ENCODE measurements around the gene PPTC7.
A peak's percentile ranks its signal among the peaks of the same experiment; 100 is the strongest.

PPTC7 gene

DNA sequence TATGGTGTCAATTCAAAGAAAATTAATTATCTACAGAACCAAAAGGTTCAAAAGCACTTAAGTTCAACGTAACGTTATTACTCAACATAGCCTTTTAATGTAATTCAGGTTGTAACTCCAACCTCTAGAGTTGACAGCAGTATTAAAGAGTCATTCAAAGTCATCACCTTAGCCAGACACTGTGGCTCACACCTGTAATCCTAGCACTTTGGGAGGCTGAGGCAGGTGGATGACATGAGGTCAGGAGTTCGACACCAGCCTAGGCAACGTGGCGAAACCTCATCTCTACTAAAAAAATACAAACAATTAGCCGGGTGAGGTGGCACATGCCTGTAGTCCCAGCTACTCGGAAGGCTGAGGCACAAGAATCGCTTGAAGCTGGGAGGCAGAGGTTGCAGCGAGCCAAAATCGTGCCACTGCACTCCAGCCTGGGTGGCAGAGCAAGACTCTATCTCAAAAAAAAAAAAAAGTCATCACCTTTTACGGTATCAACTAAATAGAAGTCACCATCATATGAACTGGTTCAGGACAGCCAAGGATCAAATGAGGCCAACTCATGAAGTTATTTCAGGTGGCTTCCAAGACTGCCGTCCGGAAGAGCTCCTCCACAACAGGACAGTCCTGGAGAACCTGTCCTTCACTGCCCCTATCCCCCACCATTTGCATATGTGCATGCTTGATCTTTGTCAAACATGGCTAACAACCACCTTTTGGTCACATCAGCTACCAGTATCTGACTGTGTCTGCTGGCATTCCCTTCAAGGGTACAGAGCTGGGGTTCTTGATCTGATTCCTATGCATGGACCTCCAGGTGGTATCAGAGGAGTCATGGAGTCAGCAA is 4.2 kb downstream of the PPTC7 start:
- Histone ChIP-seq H3K4me3 (ENCODE audit: low read depth, low read length) (no peak overlapping the region), H3K27ac (ENCODE audit: extremely low read depth, low read depth, low read length) (no peak overlapping the region; the same call in 1 of the 2 replicates)
- CTCF ChIA-PET = interaction anchor here (0.5 to 0.7 kb wide), 2 partner anchors 24 to 26 kb away, joined by 3 to 4 read pairs; no protein-coding TSS in a partner anchor

DNA sequence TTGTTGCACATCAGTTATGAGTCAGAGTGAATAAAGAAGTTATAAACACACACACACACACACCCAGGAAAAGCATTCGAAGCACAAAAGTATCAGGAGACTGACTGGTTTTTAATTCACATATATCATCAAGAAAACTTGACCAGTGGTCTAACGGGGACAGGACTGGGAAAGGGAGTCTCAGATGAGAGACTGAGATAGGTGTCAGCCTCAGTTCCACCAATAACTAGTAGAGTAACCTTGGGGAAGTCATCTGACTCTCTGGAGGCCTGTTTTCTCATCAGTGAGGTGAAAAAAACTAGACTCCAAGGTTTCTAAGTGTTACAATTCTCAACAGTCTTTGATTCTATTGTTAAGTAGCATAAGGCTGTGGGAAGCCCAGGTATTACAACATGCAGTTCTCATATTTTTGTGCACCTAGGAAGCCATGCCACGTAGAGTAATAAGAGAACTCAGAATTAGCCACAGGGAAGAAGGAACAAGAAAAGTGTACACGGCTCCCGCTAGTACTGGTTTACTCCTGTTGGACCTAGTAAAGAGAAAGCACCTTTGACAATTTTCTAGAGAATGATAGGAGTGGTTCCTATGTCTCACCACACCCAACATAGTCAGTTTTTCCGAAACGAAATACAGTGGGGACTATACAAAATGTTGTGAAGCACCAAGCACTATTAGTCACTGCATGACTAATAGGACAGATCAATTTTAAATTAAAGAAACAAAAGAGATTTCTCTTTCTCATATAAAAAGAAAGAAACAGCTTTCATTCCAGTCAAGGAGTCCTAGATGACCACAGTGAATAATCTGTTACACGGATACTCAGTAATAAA is 5.0 kb downstream of the PPTC7 start:
- ChIA-PET CTCF (interaction anchor here (0.7 to 1.3 kb wide), 3 partner anchors 10 to 26 kb away, joined by 3 read pairs; no protein-coding TSS in a partner anchor), POLR2A (interaction anchor here (0.7 kb wide), 1 partner anchor 37 kb away, joined by 3 read pairs; no protein-coding TSS in a partner anchor)
- H3K36me3 ChIP-seq (ENCODE audit: control insufficient read depth in 2 of 2, insufficient read depth in 1 of 2, low read length in 2 of 2) = no peaks in the 10 kb centered on the region; a peak in 1 of 3 replicates
- no peaks in the 10 kb centered on the region for H3K9me3 ChIP-seq (ENCODE audit: control insufficient read depth, insufficient read depth, low read depth, low read length)
- H3K4me1 ChIP-seq (ENCODE audit: control insufficient read depth, insufficient read depth, low read length) = peaks cover 22% of the 10 kb centered on the region
- H3K27ac ChIP-seq (ENCODE audit: extremely low read depth, low read depth, low read length) = 0 out of 2 replicates have a peak overlapping the region, but pooled peaks have one; percentile 10
- H3K4me3 ChIP-seq (ENCODE audit: low read depth, low read length) = no peak overlapping the region
- TF ChIP-seq ZBTB21 (tag by site-specific recombination; IDR thresholded peaks at IDR 0.05) (no peak), ZFP41 (tag by site-specific recombination; IDR thresholded peaks at IDR 0.05; ENCODE audit: borderline replicate concordance) (no peak), ZNF175 (tag by site-specific recombination; IDR thresholded peaks at IDR 0.05) (no peak), ZNF747 (tag by site-specific recombination; IDR thresholded peaks at IDR 0.05) (no peak)
- TF ChIP-seq, protein P1, sequence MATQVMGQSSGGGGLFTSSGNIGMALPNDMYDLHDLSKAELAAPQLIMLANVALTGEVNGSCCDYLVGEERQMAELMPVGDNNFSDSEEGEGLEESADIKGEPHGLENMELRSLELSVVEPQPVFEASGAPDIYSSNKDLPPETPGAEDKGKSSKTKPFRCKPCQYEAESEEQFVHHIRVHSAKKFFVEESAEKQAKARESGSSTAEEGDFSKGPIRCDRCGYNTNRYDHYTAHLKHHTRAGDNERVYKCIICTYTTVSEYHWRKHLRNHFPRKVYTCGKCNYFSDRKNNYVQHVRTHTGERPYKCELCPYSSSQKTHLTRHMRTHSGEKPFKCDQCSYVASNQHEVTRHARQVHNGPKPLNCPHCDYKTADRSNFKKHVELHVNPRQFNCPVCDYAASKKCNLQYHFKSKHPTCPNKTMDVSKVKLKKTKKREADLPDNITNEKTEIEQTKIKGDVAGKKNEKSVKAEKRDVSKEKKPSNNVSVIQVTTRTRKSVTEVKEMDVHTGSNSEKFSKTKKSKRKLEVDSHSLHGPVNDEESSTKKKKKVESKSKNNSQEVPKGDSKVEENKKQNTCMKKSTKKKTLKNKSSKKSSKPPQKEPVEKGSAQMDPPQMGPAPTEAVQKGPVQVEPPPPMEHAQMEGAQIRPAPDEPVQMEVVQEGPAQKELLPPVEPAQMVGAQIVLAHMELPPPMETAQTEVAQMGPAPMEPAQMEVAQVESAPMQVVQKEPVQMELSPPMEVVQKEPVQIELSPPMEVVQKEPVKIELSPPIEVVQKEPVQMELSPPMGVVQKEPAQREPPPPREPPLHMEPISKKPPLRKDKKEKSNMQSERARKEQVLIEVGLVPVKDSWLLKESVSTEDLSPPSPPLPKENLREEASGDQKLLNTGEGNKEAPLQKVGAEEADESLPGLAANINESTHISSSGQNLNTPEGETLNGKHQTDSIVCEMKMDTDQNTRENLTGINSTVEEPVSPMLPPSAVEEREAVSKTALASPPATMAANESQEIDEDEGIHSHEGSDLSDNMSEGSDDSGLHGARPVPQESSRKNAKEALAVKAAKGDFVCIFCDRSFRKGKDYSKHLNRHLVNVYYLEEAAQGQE (tag by site-specific recombination; IDR thresholded peaks at IDR 0.05) = no peak
- TF ChIP-seq, protein P2, sequence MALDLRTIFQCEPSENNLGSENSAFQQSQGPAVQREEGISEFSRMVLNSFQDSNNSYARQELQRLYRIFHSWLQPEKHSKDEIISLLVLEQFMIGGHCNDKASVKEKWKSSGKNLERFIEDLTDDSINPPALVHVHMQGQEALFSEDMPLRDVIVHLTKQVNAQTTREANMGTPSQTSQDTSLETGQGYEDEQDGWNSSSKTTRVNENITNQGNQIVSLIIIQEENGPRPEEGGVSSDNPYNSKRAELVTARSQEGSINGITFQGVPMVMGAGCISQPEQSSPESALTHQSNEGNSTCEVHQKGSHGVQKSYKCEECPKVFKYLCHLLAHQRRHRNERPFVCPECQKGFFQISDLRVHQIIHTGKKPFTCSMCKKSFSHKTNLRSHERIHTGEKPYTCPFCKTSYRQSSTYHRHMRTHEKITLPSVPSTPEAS (tag by site-specific recombination; IDR thresholded peaks at IDR 0.05) = peak; percentile 38
- TF ChIP-seq, protein P3, sequence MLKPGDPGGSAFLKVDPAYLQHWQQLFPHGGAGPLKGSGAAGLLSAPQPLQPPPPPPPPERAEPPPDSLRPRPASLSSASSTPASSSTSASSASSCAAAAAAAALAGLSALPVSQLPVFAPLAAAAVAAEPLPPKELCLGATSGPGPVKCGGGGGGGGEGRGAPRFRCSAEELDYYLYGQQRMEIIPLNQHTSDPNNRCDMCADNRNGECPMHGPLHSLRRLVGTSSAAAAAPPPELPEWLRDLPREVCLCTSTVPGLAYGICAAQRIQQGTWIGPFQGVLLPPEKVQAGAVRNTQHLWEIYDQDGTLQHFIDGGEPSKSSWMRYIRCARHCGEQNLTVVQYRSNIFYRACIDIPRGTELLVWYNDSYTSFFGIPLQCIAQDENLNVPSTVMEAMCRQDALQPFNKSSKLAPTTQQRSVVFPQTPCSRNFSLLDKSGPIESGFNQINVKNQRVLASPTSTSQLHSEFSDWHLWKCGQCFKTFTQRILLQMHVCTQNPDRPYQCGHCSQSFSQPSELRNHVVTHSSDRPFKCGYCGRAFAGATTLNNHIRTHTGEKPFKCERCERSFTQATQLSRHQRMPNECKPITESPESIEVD (tag by site-specific recombination; IDR thresholded peaks at IDR 0.05) = peak; percentile 79
- TF ChIP-seq, protein P4, sequence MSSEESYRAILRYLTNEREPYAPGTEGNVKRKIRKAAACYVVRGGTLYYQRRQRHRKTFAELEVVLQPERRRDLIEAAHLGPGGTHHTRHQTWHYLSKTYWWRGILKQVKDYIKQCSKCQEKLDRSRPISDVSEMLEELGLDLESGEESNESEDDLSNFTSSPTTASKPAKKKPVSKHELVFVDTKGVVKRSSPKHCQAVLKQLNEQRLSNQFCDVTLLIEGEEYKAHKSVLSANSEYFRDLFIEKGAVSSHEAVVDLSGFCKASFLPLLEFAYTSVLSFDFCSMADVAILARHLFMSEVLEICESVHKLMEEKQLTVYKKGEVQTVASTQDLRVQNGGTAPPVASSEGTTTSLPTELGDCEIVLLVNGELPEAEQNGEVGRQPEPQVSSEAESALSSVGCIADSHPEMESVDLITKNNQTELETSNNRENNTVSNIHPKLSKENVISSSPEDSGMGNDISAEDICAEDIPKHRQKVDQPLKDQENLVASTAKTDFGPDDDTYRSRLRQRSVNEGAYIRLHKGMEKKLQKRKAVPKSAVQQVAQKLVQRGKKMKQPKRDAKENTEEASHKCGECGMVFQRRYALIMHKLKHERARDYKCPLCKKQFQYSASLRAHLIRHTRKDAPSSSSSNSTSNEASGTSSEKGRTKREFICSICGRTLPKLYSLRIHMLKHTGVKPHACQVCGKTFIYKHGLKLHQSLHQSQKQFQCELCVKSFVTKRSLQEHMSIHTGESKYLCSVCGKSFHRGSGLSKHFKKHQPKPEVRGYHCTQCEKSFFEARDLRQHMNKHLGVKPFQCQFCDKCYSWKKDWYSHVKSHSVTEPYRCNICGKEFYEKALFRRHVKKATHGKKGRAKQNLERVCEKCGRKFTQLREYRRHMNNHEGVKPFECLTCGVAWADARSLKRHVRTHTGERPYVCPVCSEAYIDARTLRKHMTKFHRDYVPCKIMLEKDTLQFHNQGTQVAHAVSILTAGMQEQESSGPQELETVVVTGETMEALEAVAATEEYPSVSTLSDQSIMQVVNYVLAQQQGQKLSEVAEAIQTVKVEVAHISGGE (tag by site-specific recombination; conservative IDR thresholded peaks at IDR 0.05; ENCODE audit: low read depth) = no peak

More for the DNA sequence above, 4.2 kb downstream of the PPTC7 start:
- Histone ChIP-seq H3K4me1 (ENCODE audit: control insufficient read depth, insufficient read depth, low read length) (peaks cover 24% of the 10 kb centered on the region), H3K36me3 (ENCODE audit: control insufficient read depth in 2 of 2, insufficient read depth in 1 of 2, low read length in 2 of 2) (no peaks in the 10 kb centered on the region; a peak in 1 of 3 replicates), H3K9me3 (ENCODE audit: control insufficient read depth, insufficient read depth, low read depth, low read length) (no peaks in the 10 kb centered on the region)
- POLR2A ChIA-PET = interaction anchor here (0.7 kb wide), 1 partner anchor 38 kb away, joined by 3 read pairs; no protein-coding TSS in a partner anchor
- TF ChIP-seq ZNF830 (tag by site-specific recombination; IDR thresholded peaks at IDR 0.05; ENCODE audit: low read depth) (no peak), ZNF530 (tag by site-specific recombination; IDR thresholded peaks at IDR 0.05; ENCODE audit: low read depth) (no peak), ZNF366 (tag by site-specific recombination; conservative IDR thresholded peaks at IDR 0.05) (0 out of 2 replicates have a peak, but pooled peaks have one; percentile 7), ZBTB17 (tag by site-specific recombination; IDR thresholded peaks at IDR 0.05) (0 out of 2 replicates have a peak, but pooled peaks have one; percentile 21), ZNF169 (tag by site-specific recombination; IDR thresholded peaks at IDR 0.05) (no peak), ZNF544 (tag by site-specific recombination; IDR thresholded peaks at IDR 0.05) (no peak), ZFP41 (tag by site-specific recombination; IDR thresholded peaks at IDR 0.05; ENCODE audit: borderline replicate concordance) (no peak), ZNF138 (tag by site-specific recombination; IDR thresholded peaks at IDR 0.05; ENCODE audit: borderline replicate concordance) (no peak), GLIS2 (tag by site-specific recombination; IDR thresholded peaks at IDR 0.05) (no peak), ZNF112 (tag by site-specific recombination; IDR thresholded peaks at IDR 0.05) (no peak), ZNF555 (tag by site-specific recombination; conservative IDR thresholded peaks at IDR 0.05) (no peak), ZFP37 (tag by site-specific recombination; IDR thresholded peaks at IDR 0.05) (0 out of 2 replicates have a peak, but pooled peaks have one; percentile 12), ZNF174 (tag by site-specific recombination; IDR thresholded peaks at IDR 0.05) (no peak), ZNF600 (tag by site-specific recombination; IDR thresholded peaks at IDR 0.05) (peak; percentile 89), SP3 (tag by site-specific recombination; IDR thresholded peaks at IDR 0.05) (0 out of 2 replicates have a peak, but pooled peaks have one; percentile 14)
- TF ChIP-seq, protein P5, sequence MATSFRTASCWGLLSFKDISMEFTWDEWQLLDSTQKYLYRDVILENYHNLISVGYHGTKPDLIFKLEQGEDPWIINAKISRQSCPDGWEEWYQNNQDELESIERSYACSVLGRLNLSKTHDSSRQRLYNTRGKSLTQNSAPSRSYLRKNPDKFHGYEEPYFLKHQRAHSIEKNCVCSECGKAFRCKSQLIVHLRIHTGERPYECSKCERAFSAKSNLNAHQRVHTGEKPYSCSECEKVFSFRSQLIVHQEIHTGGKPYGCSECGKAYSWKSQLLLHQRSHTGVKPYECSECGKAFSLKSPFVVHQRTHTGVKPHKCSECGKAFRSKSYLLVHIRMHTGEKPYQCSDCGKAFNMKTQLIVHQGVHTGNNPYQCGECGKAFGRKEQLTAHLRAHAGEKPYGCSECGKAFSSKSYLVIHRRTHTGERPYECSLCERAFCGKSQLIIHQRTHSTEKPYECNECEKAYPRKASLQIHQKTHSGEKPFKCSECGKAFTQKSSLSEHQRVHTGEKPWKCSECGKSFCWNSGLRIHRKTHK (tag by site-specific recombination; IDR thresholded peaks at IDR 0.05) = no peak
- TF ChIP-seq, protein P6, sequence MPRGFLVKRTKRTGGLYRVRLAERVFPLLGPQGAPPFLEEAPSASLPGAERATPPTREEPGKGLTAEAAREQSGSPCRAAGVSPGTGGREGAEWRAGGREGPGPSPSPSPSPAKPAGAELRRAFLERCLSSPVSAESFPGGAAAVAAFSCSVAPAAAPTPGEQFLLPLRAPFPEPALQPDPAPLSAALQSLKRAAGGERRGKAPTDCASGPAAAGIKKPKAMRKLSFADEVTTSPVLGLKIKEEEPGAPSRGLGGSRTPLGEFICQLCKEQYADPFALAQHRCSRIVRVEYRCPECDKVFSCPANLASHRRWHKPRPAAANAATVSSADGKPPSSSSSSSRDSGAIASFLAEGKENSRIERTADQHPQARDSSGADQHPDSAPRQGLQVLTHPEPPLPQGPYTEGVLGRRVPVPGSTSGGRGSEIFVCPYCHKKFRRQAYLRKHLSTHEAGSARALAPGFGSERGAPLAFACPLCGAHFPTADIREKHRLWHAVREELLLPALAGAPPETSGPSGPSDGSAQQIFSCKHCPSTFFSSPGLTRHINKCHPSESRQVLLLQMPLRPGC (tag by site-specific recombination; IDR thresholded peaks at IDR 0.05) = no peak
